T-helper 17 cell (primary cell): Measurements from ENCODE around the gene MSANTD7. TPM values are rescaled to one million over a fixed set of nuclear protein-coding genes. Genes with fewer than 3 reads are reported as not detected.

Experiments used
- ATAC-seq: fragments of 150-1000 bp; cut with Tn5 transposase; 2 replicates; pipeline ENCODE4 v1.10.0; 2021; ENCODE audit warnings: mild to moderate bottlenecking, moderate library complexity
- DNase-seq, 3 donors: peaks; one replicate each; pipeline versions ENCODE4 v3.0.0 to v3.0.0-alpha.2; 2020 to 2021
- H3K9me3 ChIP-seq: one replicate; pipeline ENCODE4 v1.7.0; 2013; ENCODE audit warnings: low read length, mild to moderate bottlenecking; ENCODE audit not compliant: control insufficient read depth, poor library complexity, severe bottlenecking
- H3K27ac Mint-ChIP-seq: one replicate; pipeline ENCODE4 v1.8.0; 2022; ENCODE audit warnings: mild to moderate bottlenecking, moderate library complexity, mixed read lengths
- H3K27me3 Mint-ChIP-seq: one replicate; pipeline ENCODE4 v1.8.0; 2022; ENCODE audit warnings: mixed read lengths
- H3K36me3 Mint-ChIP-seq: one replicate; pipeline ENCODE4 v1.8.0; 2022; ENCODE audit warnings: low read depth, mixed read lengths
- H3K4me1 Mint-ChIP-seq: one replicate; pipeline ENCODE4 v1.8.0; 2022; ENCODE audit warnings: mild to moderate bottlenecking, mixed read lengths
- H3K4me3 Mint-ChIP-seq: one replicate; pipeline ENCODE4 v1.8.0; 2022; ENCODE audit warnings: mild to moderate bottlenecking, moderate library complexity, mixed read lengths
- total RNA-seq, 4 donors: library from RNA in 2 of 4; stranded (reverse) in 2 of 4; gene quantifications; one replicate each; pipeline ENCODE4 v1.2.3 and lab custom pipeline; 2022 to 2026

MSANTD7 gene
- total RNA-seq, 2 donors from 2014 or later: 22.2 to 23.2 TPM

DNA sequence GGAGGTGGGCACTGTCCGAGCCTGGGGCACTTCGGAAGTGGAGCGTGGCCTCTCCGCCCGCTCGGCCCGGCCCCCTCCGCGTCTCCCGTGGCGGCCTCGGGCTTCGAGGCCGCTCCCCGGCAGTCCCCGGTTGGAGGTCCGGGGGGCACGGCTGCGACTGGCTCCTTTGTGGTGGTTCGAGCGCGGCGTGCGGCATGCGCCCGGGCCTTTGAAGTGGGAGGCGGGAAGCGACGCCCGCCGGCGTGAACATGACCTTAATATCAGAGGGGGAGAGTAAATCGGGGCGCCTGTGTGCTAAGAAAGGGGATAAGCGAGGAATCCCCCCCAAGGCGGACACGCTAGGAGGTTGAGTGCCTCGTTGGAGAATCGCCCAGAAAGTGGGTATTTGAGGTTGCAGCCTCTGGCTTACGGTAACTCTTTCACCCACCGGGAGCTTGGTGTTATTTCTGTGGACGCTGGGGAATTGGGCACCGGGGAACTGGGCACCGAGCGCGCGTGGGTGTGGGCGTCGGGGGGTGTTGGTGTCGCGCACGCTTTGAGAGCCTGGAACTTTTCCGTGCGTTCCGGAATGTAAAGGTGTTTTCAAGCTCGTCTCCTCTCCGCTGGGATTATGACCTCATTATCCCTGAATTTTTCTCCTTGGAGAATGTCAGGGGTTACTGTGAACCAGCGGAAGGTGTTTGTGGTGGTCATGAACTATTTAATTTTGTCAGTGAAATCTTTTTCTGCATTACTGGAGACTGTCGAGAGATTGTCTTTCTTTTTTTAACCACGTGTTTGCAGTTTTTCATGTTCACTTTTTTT, 41.2 kb downstream of the MSANTD7 start:
- H3K4me3 Mint-ChIP-seq: peak overlapping the region; percentile 91
- peak in 2 of 3 donors; percentile 32 to 39 for DNase-seq
- peaks cover 28% of the 10 kb centered on the region for H3K4me1 Mint-ChIP-seq
- no peaks in the 10 kb centered on the region for H3K36me3 Mint-ChIP-seq
- peak; percentile 14 for ATAC-seq
- H3K9me3 ChIP-seq: no peaks in the 10 kb centered on the region
- no peaks in the 10 kb centered on the region for H3K27me3 Mint-ChIP-seq
- H3K27ac Mint-ChIP-seq: peak overlapping the region; percentile 79

DNA sequence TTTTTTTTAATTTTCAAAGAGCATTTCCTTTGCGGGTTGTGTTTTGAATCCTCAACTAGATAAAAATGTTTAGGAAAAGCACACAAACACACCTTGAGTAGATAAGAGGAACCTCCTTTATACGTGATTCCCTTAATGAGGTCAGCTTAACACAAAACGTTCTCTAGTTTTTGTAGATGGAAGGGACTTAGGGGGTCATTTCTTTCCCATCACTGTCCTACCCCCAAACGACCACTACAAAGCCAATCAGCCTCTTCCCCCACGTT, 41.8 kb downstream of the MSANTD7 start:
- no peak for ATAC-seq
- H3K36me3 Mint-ChIP-seq: no peaks in the 10 kb centered on the region
- H3K9me3 ChIP-seq: no peaks in the 10 kb centered on the region
- peak overlapping the region; percentile 91 for H3K4me3 Mint-ChIP-seq
- DNase-seq: no peak
- peak overlapping the region; percentile 79 for H3K27ac Mint-ChIP-seq
- H3K27me3 Mint-ChIP-seq: no peaks in the 10 kb centered on the region
- peaks cover 28% of the 10 kb centered on the region for H3K4me1 Mint-ChIP-seq

DNA sequence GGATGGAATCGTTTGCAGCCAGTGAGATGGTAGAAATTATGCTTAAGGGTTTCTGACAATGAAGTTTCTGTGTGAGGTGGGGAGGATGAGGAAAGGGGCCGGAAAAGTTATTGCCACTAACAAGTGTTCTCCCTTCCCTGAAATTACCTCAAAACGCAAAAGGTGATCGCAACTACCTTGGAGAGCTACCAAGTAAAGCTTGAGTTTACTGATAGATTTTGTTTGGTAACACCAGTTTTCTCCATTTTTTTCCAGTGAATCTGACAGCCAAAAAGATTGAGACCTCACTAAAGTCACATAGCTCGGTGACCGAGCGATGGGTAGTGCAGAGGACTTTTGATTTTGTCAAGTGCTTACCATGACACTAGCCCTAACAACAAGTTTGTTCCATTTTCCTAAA, 42.1 kb downstream of the MSANTD7 start:
- Mint-ChIP-seq H3K27me3 (no peaks in the 10 kb centered on the region), H3K4me3 (peak overlapping the region; percentile 91), H3K27ac (peak overlapping the region; percentile 79), H3K4me1 (peaks cover 28% of the 10 kb centered on the region), H3K36me3 (no peaks in the 10 kb centered on the region)
- no peaks in the 10 kb centered on the region for H3K9me3 ChIP-seq
- no peak for DNase-seq
- ATAC-seq: no peak

DNA sequence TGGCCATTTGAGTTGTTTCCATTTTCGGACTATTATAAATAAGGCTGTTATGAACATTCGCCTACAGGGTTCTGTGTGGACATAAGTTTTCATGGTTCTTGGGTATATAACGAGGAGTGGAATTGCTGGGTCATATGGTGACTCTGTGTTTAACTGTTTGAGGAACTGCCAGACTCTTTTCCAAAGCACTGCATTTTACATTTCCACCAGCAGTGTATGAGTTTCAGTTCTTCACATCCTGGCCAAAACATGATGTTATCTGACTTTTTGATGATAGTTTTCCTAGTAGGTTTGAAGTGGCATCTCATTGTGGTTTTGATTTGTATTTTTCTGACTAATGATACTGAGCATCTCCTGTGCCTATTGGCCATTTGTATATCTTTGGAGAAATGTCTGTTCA, 46.0 kb downstream of the MSANTD7 start:
- no peak for ATAC-seq
- no peak overlapping the region for H3K27ac Mint-ChIP-seq
- no peak for DNase-seq
- no peaks in the 10 kb centered on the region for H3K27me3 Mint-ChIP-seq
- no peak overlapping the region for H3K4me3 Mint-ChIP-seq
- H3K4me1 Mint-ChIP-seq: peaks cover 20% of the 10 kb centered on the region
- no peaks in the 10 kb centered on the region for H3K9me3 ChIP-seq
- H3K36me3 Mint-ChIP-seq: no peaks in the 10 kb centered on the region

Other genes with a start within 250 kb of the MSANTD7 start
- 100 to 1,000 TPM; 258 to 399 TPM for gene FAM107B, start 63.4 kb upstream of the MSANTD7 start, total RNA-seq
- gene CDNF, start 269 bp upstream of the MSANTD7 start, total RNA-seq: 1 to 10 TPM in 1 of 2 donors, under 1 TPM in 1; 0.62 to 3.2 TPM
- gene HSPA14, start within 50 bp of the MSANTD7 start, total RNA-seq: 10 to 100 TPM; 22.5 to 24.7 TPM
- 1 to 10 TPM; 3.3 to 3.7 TPM for gene SUV39H2, start 40.6 kb downstream of the MSANTD7 start, total RNA-seq
- 10 to 100 TPM; 12.8 to 15.3 TPM for gene DCLRE1C, start 115.8 kb downstream of the MSANTD7 start, total RNA-seq
- not detected for gene MEIG1, start 121.1 kb downstream of the MSANTD7 start, total RNA-seq
- 1 to 10 TPM in 1 of 2 donors, not detected in 1; 3.8 TPM for gene OLAH, start 205.6 kb downstream of the MSANTD7 start, total RNA-seq